OCI-LY1 (cell line): Measurements from ENCODE around the gene TMLHE.

Source experiments
- H2AFZ ChIP-seq: fragments of 200-600 bp; sonication (generic), shearing (Covaris generic); 2 replicates; pipeline ENCODE4 v1.6.0; 2014; ENCODE audit warnings: antibody characterized with exemption, mild to moderate bottlenecking, low read length
- H3F3A ChIP-seq: fragments of 200-600 bp; sonication (generic), shearing (Covaris generic); 2 replicates; pipeline ENCODE4 v1.6.0; 2014; ENCODE audit warnings: mild to moderate bottlenecking, antibody characterized with exemption, low read length, moderate library complexity; ENCODE audit not compliant: insufficient read depth
- H3K27ac ChIP-seq: fragments of 200-600 bp; sonication (generic); 2 replicates; pipeline ENCODE4 v1.5.1; 2014; ENCODE audit warnings: low read length, mixed run types, mild to moderate bottlenecking, low read depth; ENCODE audit not compliant: poor library complexity, severe bottlenecking
- H3K27me3 ChIP-seq: fragments of 200-600 bp; sonication (generic); 2 replicates; pipeline ENCODE4 v1.6.0; 2014; ENCODE audit warnings: antibody characterized with exemption, mild to moderate bottlenecking, low read length, moderate library complexity; ENCODE audit not compliant: insufficient read depth
- H3K36me3 ChIP-seq: fragments of 200-600 bp; sonication (generic); 2 replicates; pipeline ENCODE4 v1.6.1; 2014; ENCODE audit warnings: mild to moderate bottlenecking, antibody characterized with exemption, low read length, moderate library complexity, mixed read lengths; ENCODE audit not compliant: insufficient read depth
- H3K4me1 ChIP-seq: fragments of 200-600 bp; sonication (generic); 2 replicates; pipeline ENCODE4 v1.5.1; 2014; ENCODE audit warnings: mild to moderate bottlenecking, low read length, moderate library complexity; ENCODE audit not compliant: insufficient read depth, severe bottlenecking
- H3K4me2 ChIP-seq: fragments of 200-600 bp; sonication (generic), shearing (Covaris generic); 2 replicates; pipeline ENCODE4 v1.6.1; 2014; ENCODE audit warnings: low read length
- H3K4me3 ChIP-seq: fragments of 200-600 bp; sonication (generic); 2 replicates; pipeline ENCODE4 v1.5.1; 2014; ENCODE audit warnings: low read length, low read depth, mild to moderate bottlenecking, mixed read lengths; ENCODE audit not compliant: poor library complexity, severe bottlenecking
- H3K79me2 ChIP-seq: fragments of 200-600 bp; shearing (Covaris generic); 2 replicates; pipeline ENCODE4 v1.6.1; 2016; ENCODE audit warnings: mixed run types, low read length, mixed read lengths; ENCODE audit not compliant: insufficient read depth
- H3K9ac ChIP-seq: fragments of 200-600 bp; sonication (generic), shearing (Covaris generic); 2 replicates; pipeline ENCODE4 v1.6.1; 2014; ENCODE audit warnings: mild to moderate bottlenecking, low read length, mixed read lengths
- H3K9me2 ChIP-seq: fragments of 200-600 bp; sonication (generic), shearing (Covaris generic); 2 replicates; pipeline ENCODE4 v1.6.1; 2014; ENCODE audit warnings: low read depth, mild to moderate bottlenecking, low read length, mixed read lengths
- H3K9me3 ChIP-seq: fragments of 200-600 bp; shearing (Covaris generic); 2 replicates; pipeline ENCODE4 v1.6.1; 2014; ENCODE audit warnings: low read length, mixed read lengths
- H4K20me1 ChIP-seq: fragments of 200-600 bp; sonication (generic), shearing (Covaris generic); 2 replicates; pipeline ENCODE4 v1.6.0; 2016; ENCODE audit warnings: mild to moderate bottlenecking, low read length; ENCODE audit not compliant: insufficient read depth
- EZH2 ChIP-seq: fragments of 200-600 bp; sonication (generic), shearing (Covaris generic); IDR thresholded peaks from 2 replicates; pipeline ENCODE4 v1.8.0; 2017; ENCODE audit warnings: borderline replicate concordance, mixed run types, mild to moderate bottlenecking, antibody characterized with exemption, low read length, moderate library complexity, mixed read lengths
- TF ChIP-seq, protein P1 (sequence below): fragments of 200-600 bp; sonication (generic), shearing (Covaris generic); IDR thresholded peaks from 2 replicates; pipeline ENCODE4 v1.5.1; 2017; ENCODE audit warnings: mild to moderate bottlenecking, antibody characterized with exemption, low read length, moderate library complexity, mixed read lengths

Gene TMLHE, protein sequence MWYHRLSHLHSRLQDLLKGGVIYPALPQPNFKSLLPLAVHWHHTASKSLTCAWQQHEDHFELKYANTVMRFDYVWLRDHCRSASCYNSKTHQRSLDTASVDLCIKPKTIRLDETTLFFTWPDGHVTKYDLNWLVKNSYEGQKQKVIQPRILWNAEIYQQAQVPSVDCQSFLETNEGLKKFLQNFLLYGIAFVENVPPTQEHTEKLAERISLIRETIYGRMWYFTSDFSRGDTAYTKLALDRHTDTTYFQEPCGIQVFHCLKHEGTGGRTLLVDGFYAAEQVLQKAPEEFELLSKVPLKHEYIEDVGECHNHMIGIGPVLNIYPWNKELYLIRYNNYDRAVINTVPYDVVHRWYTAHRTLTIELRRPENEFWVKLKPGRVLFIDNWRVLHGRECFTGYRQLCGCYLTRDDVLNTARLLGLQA

DNA sequence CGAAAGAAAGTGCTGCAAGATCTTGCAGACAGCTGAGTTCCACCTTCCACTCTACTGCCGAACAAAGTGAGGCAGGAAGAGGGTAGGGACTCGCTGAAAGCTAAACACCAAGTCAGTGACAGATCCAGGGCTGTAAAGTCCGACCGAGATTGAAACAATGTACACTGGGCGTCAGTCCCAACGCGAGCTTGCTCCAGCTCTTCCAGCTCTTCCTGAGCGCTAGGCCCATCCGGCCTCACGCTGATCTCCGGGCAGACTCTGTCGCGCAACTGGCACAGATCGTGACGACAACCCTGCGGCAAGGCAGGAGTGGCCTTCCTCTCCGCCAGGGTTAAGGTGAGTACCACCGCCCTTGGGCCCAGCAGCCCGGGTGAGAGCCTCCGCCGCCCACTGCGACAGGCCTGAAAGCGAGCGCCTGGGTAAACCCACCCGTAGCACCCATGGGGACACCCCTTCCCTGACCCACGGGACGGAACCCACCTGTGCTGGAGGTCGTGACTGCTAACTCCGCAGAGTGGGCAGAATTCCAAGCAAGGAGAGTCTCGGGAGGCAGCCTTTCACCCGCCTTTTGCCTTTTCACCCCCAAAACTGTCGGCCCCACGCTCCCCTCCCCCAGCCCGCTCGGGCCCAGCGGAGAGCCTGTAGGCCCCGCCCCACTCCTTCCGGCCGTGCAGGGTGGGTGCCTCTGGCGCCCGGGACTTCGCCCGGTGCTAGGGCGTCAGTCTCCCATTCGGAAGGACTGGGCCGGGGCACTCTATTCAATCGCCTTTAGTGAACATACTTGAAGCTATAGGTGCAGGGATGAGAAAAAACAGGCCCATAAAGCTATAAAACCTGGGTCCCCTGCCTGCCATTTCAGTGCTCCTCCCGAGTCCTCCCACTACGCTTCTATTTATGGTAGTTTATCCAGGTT is at the start of gene TMLHE, which contains the start of gene SPRY3:
TSS of gene TMLHE (minus strand) at position 641 of the 913 bp plus-strand sequence. CDS start 67,676 bp downstream, outside the sequence.
TSS of gene SPRY3 (plus strand) at position 275 of the 913 bp plus-strand sequence.
- Histone ChIP-seq H3K36me3 (no peaks in the 10 kb centered on the region), H3K4me3 (peak within 1 kb of the TSS; percentile 90), H3K27ac (peak within 1 kb of the TSS; percentile 18)

DNA sequence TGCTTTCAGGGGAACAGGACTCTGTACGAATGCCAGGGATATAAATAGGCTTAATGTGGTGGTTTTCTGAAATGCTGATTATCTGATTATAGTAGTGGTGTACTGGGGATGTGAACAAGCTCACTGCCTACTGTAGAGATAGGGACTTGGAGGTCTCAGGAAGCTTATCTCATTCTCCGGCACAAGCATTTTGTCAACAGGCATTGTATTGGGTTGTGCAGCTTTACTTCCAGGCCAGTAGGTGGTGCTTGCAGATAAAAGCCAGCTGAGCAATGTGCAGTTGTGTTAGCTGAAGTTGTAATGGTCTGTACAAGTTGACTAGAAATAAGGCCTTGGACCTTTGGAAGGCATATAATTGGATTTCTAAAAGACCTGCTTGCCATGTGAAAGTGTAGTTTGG is 49.5 kb upstream of the TMLHE start:
- Histone ChIP-seq H3K27me3 (no peaks in the 10 kb centered on the region), H3K9me2 (no peaks in the 10 kb centered on the region), H3K27ac (no peak overlapping the region), H3K4me2 (no peak overlapping the region), H3K4me1 (no peaks in the 10 kb centered on the region), H3F3A (no peaks in the 10 kb centered on the region), H3K79me2 (no peaks in the 10 kb centered on the region), H3K9me3 (no peaks in the 10 kb centered on the region), H3K9ac (no peak overlapping the region), H3K4me3 (no peak overlapping the region), H3K36me3 (no peaks in the 10 kb centered on the region), H2AFZ (no peak overlapping the region), H4K20me1 (no peaks in the 10 kb centered on the region)
- TF ChIP-seq, protein P1, sequence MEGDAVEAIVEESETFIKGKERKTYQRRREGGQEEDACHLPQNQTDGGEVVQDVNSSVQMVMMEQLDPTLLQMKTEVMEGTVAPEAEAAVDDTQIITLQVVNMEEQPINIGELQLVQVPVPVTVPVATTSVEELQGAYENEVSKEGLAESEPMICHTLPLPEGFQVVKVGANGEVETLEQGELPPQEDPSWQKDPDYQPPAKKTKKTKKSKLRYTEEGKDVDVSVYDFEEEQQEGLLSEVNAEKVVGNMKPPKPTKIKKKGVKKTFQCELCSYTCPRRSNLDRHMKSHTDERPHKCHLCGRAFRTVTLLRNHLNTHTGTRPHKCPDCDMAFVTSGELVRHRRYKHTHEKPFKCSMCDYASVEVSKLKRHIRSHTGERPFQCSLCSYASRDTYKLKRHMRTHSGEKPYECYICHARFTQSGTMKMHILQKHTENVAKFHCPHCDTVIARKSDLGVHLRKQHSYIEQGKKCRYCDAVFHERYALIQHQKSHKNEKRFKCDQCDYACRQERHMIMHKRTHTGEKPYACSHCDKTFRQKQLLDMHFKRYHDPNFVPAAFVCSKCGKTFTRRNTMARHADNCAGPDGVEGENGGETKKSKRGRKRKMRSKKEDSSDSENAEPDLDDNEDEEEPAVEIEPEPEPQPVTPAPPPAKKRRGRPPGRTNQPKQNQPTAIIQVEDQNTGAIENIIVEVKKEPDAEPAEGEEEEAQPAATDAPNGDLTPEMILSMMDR: peak; percentile 18; the same call in 1 of the 2 replicates
- TF ChIP-seq EZH2: no peak

More for the DNA sequence above, at the start of gene TMLHE, which contains the start of gene SPRY3:
- Histone ChIP-seq H3K4me1 (peaks cover 14% of the 10 kb centered on the region), H3K9me3 (no peaks in the 10 kb centered on the region), H3K9me2 (no peaks in the 10 kb centered on the region), H3F3A (no peaks in the 10 kb centered on the region), H3K9ac (peak within 1 kb of the TSS; percentile 89), H3K27me3 (no peaks in the 10 kb centered on the region), H4K20me1 (no peaks in the 10 kb centered on the region), H3K4me2 (peak within 1 kb of the TSS; percentile 97), H2AFZ (peak within 1 kb of the TSS; percentile 99), H3K79me2 (peaks cover 6% of the 10 kb centered on the region; the same call in 1 of the 2 replicates)
- TF ChIP-seq, protein P1: no peak
- no peak for TF ChIP-seq EZH2

DNA sequence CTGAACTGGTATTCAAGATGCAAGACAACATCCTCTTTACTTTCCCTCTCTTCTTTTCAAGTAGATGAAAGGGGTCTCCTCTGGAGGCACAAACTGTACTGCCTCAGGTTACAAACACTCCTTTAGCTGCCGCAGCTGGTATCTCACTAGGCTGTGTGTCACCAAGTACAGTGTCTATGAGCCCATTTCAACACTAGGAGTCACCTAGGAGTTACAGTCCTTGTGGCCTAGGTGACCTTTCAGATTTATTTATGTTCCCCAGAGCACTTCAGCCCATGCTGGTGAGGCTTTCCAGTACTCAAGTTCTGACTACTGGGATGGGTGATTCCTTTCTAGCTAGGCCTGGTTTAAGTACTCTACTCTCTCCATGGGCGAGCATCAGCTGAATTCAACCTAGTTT is 32.4 kb upstream of the TMLHE start:
- Histone ChIP-seq H4K20me1 (no peaks in the 10 kb centered on the region), H3K4me2 (no peak overlapping the region), H3K27me3 (no peaks in the 10 kb centered on the region), H3K9me3 (no peaks in the 10 kb centered on the region), H3K9ac (no peak overlapping the region), H3K9me2 (no peaks in the 10 kb centered on the region), H3K4me1 (no peaks in the 10 kb centered on the region), H3F3A (no peaks in the 10 kb centered on the region), H3K27ac (no peak overlapping the region), H3K36me3 (no peaks in the 10 kb centered on the region), H3K4me3 (no peak overlapping the region), H3K79me2 (no peaks in the 10 kb centered on the region), H2AFZ (no peak overlapping the region)
- TF ChIP-seq, protein P1: no peak
- TF ChIP-seq EZH2: no peak
